GM12865 (cell line): ENCODE results near the gene MARK4.
"Not testable (repeated sequence)": the region's sequence is repeated elsewhere in the genome, so short reads cannot be mapped to it uniquely, and the experiment has no call there.

Experiments
- DNase-seq: peaks from one replicate; pipeline ENCODE4 v3.0.0; 2010; ENCODE audit warnings: low read depth
- H3K4me3 ChIP-seq: 2 replicates; pipeline ENCODE4 v1.5.1; 2011; ENCODE audit warnings: mild to moderate bottlenecking, low read depth, low read length, control low read depth
- TF ChIP-seq, protein P1 (sequence below): IDR thresholded peaks from 2 replicates; pipeline ENCODE4 v1.5.1; 2011; ENCODE audit warnings: low read length, control low read depth, low read depth, inconsistent platforms; ENCODE audit not compliant: insufficient read depth; ENCODE audit errors: missing control alignments

Gene MARK4

GRCh38 chr19:45333609-45334303 is 82.7 kb downstream of the MARK4 start:
- no peak for DNase-seq
- H3K4me3 ChIP-seq = no peak overlapping the region
- TF ChIP-seq, protein P1, sequence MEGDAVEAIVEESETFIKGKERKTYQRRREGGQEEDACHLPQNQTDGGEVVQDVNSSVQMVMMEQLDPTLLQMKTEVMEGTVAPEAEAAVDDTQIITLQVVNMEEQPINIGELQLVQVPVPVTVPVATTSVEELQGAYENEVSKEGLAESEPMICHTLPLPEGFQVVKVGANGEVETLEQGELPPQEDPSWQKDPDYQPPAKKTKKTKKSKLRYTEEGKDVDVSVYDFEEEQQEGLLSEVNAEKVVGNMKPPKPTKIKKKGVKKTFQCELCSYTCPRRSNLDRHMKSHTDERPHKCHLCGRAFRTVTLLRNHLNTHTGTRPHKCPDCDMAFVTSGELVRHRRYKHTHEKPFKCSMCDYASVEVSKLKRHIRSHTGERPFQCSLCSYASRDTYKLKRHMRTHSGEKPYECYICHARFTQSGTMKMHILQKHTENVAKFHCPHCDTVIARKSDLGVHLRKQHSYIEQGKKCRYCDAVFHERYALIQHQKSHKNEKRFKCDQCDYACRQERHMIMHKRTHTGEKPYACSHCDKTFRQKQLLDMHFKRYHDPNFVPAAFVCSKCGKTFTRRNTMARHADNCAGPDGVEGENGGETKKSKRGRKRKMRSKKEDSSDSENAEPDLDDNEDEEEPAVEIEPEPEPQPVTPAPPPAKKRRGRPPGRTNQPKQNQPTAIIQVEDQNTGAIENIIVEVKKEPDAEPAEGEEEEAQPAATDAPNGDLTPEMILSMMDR = no peak

DNA sequence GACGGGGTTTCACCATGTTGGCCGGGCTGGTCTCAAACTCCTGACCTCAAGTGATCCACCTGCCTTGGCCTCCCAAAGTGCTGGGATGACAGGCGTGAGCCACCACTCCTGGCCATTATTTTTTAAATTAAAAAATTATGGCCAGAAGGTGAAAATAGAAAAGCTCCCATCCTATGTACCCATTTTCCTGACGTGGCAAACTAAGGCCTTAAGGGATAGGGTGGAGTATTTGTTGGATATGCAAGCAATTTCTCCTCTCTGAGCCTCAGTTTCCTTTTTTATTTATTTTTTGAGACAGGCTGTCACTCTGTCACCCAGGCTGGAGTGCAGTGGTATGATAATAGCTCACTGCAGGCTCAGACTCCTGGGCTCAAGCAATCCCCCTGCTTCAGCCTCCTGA is 83.8 kb downstream of the MARK4 start:
- DNase-seq, H3K4me3 ChIP-seq: not testable (repeated sequence)

GRCh38 chr19:45336696-45337251 is 85.7 kb downstream of the MARK4 start:
- no peak overlapping the region for H3K4me3 ChIP-seq
- no peak for DNase-seq
- TF ChIP-seq, protein P1 = no peak

- H3K4me3 ChIP-seq = no peak overlapping the region
- TF ChIP-seq, protein P1 = no peak
- DNase-seq = no peak
These were observed 88.6 kb downstream of the MARK4 start for GRCh38 chr19:45339629-45340028.

DNA sequence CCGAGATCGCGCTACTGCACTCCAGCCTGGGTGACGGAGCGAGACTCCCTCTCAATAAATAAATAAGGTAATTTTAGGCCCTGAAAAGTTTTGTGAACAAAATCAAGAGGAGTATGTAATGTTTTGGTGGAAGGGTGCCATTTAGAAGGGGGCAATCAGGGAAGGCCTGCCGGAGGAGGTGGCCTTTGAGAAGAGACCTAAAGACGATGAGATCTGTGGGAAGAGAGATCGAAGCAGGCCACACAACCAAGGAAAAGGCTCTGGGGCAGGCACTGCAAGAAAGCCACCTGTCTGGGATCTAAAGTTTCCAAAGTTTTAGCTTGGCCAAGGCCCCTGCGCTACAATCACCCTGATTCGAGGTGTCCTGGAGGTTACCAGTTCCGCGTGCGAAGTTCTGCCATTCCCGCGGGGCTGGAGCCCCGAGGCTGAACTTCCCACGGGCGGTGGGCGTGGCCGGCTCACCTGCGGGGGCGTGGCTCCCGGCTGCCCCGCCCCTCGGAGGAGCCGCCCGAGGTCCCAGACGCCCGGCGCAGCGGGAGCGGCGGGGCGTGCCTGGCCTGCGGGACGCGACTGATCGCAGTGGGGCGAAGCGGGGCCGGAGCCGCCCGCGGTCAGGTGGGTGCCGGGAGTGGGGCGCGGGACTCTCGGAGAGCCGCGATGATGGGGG is 89.3 kb downstream of the MARK4 start, which contains the start of gene KLC3:
Gene KLC3 (plus strand): TSS at position 519 of the 667 bp plus-strand sequence. CDS start 4,792 bp downstream, outside the sequence.
- no peak within 1 kb of the TSS for H3K4me3 ChIP-seq
- TF ChIP-seq, protein P1 = no peak
- no peak for DNase-seq

DNA sequence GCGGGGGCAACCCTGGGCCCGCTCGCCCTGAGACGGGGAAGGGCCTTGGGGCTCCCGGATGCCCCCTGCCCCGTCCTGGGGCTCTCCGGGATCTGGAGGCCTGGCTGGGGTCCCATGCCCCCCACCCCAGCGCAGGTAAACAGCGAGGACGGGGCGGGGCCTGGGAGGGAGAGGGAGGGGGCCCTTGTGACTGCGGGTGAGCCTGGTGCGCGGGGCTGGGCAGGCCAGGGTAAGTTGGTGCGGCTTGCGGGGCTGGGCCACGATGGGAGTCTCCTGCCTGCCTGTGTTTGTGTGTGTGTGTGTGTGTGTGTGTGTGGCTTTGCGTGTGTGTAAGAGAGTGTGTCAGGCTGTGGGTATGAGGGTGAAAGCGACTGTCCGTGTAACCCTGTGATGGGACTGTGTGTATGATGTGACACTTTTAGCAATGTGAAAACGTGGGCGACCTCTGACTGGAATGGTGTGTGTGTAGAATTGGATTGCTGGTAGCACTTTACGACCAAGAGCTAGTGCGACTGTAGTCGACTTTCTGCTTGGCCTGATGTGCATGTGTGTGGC is 89.9 kb downstream of the MARK4 start:
- no peak for DNase-seq
- H3K4me3 ChIP-seq = no peak overlapping the region
- TF ChIP-seq, protein P1 = no peak

GRCh38 chr19:45342911-45343310 is 91.8 kb downstream of the MARK4 start:
- DNase-seq = no peak
- TF ChIP-seq, protein P1 = no peak
- no peak overlapping the region for H3K4me3 ChIP-seq
